LoVo (cell line): ENCODE measurements around the gene EHD1.

Source experiments
- DNase-seq: peaks from one replicate; pipeline ENCODE4 v3.0.0-alpha.2; 2016; ENCODE audit warnings: low spot score

Gene EHD1

GRCh38 chr11:64909653-64910343, 31.4 kb upstream of the EHD1 start:
- no peak for DNase-seq

GRCh38 chr11:64908766-64909165, 30.3 kb upstream of the EHD1 start:
- DNase-seq: no peak

GRCh38 chr11:64906314-64906635, 27.9 kb upstream of the EHD1 start:
- DNase-seq: no peak

DNA sequence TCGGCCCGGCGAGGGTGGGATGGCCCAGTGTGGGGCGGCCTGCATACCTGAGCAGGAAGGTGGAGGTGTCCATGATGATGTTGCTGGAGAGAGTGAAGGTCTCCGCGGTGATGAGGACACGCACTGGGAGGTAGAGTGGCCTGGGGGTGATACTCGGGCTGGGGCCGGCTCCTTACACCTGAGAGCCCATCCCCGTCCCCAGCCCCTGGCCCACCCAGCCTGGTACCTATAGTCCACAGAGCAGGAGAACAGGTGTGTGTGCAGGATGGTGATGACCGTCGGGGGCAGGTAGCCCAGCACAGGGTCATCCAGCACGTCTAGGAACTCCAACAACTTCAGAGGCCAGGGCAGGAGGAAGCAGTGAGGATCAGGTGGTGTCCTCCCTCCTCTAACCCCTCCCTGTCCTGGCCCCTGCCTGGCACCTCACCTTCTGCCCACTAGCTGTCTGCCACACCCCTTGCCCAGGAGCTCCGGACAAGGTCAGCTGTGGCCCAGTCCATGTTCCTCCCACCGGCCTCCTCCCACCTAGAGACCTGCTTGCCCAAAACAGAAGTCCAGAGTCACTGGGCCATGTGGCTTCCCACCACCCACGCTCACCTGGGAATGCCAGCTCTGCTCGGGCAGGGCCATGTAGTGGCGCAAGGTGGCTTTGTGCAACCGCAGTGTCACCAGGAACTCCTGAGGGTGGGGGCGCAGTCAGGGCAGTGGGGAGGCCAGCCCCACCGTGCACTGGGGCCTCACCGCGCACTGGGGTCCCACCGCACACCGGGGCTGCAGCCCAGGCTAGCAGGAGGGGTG, 27.3 kb upstream of the EHD1 start:
- DNase-seq: no peak

- no peak for DNase-seq
Observed at GRCh38 chr11:64903291-64903833, 24.9 kb upstream of the EHD1 start.

- no peak for DNase-seq
Observed at GRCh38 chr11:64902102-64902900, 23.9 kb upstream of the EHD1 start.

- DNase-seq: no peak
Observed at GRCh38 chr11:64900774-64901173, 22.4 kb upstream of the EHD1 start.

DNA sequence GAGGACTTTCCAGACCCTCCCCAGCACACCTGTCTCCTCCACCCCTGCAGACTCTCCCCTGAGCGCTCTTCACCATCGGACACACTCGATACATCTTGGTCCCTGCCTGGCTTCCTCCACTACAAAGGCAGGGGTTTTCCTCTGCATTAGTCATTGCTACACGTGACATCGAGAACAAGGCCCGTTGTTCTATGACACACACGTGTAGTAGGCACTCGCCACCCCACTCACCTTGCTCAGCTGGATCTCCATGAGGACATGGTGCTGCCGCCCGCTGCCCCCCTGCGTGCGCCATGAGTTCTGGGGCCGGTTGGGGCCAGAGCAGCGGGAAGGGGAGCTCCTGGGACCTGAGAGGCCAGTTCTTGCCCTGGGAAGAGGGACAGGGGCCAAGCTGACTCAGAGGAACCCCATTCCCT, 21.9 kb upstream of the EHD1 start:
- DNase-seq: no peak

DNA sequence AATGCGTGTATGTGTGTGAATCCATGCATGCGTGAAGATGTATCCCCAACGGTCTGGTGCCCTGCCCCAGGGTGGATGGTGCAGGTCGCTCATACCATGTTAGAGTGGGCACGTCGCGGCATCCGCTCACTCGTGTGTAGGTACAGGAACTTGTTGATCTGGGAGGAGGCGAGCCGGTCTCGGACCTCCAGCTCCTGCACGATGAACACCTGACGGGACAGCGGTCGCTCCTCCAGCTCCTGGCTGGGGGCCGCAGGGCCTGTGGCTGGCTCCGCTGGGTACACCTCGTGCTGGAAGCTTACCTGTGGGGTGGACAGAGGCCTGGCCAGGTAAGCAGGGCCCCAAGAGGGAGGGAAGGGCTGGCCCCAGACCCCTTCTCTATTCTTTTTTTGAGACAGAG, 20.1 kb upstream of the EHD1 start:
- DNase-seq: no peak

- DNase-seq: no peak
Observed at GRCh38 chr11:64898076-64898445, 19.6 kb upstream of the EHD1 start.

DNA sequence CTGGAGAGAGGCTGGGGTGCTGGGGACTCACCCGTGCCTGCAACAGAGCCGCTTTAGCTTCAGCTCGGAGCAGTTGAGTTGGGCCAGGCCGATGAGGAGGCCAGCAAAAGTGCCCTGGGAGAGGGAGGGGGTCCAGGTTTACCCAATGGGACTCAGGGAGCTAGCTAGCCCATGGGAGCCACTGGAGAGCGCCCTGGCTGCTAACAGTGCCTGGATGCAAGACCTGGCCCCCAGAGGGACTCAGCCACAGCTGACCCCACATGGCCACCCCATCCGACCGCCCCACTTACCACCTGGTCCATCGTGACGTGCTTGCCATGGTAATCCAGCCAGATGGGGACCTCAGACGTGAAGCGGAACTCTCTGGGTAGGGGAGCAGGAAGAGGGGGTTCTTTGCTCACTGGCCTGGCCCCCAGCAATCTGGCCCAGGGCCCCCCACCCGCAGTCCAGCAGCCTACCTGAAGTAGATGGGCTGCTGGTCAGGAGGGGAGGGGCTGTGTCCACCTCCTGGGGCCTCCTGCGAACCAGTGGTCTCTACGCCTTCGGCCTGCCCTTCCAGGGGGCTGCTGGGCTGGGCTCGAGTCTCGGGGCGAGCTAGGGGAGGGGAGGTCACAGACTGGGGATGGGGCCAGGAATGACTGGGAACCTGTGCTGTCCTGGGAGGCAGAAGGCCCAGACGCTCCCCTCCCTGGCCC, 19.1 kb upstream of the EHD1 start:
- DNase-seq: no peak

DNA sequence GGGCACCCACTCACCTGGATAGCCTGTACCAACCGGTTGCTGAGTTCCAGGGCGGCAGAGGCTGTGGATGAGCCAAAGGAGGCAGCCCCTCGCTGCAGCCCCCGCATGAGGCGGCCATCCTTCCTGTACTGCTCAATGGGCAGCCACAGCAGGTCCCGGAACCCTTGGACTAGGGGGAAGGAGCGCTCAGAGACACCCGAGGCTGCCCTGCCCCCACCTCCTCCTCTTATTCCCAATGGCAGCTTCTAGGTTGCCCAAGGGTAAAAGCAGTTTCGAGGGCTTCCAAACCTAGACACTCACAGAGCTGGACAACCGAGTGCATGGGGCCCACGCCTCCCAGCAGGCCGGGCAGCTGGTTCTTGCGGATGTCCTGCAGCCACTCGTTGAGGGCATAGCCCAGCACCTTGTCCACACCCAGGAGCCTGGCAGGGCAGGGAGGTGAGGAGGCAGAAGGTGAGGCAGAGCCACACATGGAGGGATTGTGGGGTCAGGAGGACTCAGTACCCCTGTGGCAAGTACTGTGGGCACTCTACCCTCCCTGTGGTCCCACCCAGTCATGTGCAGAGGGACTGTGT, 18.1 kb upstream of the EHD1 start:
- DNase-seq: no peak

DNA sequence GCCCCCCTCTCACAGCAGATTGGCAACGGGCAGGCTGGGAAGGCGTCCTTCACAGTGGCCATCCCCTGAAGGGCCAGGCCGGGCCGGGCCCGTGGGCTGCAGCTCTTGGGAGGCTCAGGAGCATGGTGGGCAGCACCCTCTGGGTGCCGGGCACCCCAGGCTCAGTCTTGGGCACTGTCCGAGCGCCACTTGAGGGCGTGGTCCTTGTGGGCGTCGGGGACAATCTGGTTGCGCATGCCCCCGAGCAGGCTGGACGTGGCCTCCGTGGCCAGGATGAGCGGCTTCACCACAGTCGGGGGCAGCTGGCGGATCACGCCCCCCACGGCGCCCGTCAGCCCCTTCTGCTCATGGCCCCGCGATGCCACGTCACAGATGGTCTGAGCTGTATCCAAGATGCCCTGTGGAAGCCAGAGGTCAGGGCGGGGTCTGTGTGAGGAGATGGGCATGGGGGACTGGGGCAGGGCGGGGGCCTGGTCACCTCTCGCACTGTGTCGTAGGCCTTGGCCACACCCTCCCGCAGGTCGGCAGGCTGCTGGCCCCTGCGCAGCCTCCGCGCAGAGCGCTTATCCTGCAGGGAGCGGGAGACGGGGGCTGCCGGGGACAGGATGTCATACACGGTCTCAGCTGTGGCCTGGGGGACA, 16.5 kb upstream of the EHD1 start:
- no peak for DNase-seq

GRCh38 chr11:64894070-64894811, 15.8 kb upstream of the EHD1 start:
- peak; percentile 76 for DNase-seq

GRCh38 chr11:64893194-64894069, 15.0 kb upstream of the EHD1 start:
- peak; percentile 90 for DNase-seq

DNA sequence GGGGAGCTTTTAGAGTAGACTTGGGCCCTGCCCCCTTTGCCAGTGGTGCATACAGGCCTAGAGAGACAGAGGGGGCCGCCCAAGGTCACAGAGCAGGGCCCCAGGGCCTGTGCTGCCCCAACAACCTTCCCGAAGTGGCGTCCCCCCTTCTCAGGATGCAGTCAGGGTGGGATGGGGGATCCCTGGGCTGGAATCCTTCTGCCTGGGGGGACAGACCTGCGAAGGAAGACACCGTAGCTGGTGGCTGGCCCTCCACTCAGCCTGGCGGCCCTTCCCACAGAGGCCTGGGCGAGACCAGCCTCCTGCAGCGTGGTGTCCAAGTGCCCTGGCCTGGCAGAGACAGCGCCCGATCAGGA, 14.4 kb upstream of the EHD1 start:
- DNase-seq: no peak

GRCh38 chr11:64892411-64892831, 14.0 kb upstream of the EHD1 start:
- DNase-seq: peak; percentile 14

DNA sequence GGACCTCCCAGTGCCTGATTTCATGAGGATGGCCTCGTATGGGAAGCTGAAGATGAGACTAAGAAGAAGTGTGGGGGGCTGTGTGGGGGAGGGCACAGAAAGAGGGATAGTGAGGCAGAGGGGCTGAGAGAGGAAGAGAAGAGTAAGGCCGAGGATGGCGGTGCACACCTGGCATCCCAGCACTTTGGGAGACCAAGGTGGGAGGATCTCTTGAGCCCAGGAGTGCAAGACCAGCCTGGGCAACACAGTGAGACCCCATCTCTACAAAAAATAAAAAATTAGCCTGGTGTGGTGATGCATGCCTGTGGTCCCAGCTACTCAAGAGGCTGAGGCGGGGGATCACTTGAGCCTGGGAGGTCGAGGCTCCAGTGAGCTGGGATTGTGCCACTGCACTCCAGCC, 13.5 kb upstream of the EHD1 start:
- no peak for DNase-seq

DNA sequence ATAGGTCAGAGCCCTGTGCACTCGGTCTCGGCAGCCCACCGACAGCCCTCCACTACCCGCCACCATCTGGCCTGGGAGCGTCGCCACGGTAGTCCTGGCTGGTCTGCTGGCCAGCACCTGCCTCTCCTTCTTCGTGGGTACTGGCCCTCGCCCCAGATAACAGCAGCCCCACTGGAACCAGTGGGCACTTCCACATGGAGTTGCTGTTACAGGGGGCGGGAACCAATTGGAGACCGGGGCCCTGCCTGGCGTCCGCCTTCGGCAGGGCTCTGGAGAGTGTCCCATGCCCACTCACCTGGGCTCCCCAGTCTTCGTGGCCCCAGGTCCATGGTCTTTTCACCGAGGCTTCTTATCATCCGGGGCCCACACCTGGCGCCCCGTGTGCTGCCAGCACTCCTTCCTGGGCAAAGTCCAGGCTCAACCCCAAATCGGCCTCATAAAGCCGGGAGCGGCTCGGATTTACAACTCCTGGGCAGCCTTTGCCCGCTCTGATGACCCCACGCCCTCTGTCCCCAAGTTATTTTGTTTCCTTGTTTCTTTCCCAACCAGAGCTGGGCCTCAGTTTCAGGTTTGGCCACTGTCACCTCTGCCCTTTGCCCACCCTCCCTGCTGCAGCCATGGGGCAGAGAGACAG, 12.9 kb upstream of the EHD1 start:
- peak; percentile 78 for DNase-seq
